ENCODE data around the gene FOXF1.

Gene FOXF1

DNA sequence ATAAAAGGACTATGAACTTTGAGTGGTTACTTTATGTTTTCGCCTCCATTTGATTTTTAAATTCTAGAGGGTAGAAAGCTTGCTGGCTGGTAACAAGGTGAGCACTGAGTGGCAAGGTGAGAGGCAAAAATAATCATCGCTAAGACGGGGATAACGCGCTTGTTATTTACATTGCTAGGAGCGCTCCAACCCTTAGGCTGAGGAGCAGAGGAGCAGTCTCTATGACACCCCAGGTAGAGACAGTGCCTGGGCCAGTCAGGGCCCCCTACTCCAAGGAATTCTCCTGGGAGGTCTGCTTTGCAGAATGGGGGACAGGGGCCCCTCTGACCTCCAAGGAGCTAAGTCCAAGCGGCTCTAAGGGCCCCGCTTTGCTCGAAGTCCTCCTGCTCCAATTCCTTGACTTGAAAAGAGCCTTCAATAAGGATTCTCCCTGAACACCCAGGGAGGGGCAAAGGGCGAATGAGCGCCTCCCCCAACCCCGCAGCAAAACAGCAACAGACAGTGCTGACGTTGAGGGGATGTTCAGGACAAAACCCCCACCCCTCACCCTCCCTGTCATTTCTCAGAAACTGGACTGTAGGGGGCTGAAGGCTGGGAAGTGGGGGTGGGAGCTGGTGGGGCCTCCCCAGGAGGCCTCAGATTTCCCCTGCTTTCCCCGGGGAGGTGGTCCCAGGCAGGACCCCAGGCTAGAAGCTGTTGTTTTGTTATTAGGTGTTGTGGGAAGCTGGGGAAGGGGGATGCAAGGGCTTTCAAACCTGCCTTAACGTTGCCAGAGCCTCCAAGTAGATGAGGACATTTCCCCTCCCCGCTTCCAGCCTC lies 10.2 kb upstream of the FOXF1 start:
- H3K27me3 ChIP-seq, result peaks cover 99% of the 10 kb centered on the region
- TF ChIP-seq, protein P1, sequence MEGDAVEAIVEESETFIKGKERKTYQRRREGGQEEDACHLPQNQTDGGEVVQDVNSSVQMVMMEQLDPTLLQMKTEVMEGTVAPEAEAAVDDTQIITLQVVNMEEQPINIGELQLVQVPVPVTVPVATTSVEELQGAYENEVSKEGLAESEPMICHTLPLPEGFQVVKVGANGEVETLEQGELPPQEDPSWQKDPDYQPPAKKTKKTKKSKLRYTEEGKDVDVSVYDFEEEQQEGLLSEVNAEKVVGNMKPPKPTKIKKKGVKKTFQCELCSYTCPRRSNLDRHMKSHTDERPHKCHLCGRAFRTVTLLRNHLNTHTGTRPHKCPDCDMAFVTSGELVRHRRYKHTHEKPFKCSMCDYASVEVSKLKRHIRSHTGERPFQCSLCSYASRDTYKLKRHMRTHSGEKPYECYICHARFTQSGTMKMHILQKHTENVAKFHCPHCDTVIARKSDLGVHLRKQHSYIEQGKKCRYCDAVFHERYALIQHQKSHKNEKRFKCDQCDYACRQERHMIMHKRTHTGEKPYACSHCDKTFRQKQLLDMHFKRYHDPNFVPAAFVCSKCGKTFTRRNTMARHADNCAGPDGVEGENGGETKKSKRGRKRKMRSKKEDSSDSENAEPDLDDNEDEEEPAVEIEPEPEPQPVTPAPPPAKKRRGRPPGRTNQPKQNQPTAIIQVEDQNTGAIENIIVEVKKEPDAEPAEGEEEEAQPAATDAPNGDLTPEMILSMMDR (IDR thresholded peaks at IDR 0.05; ENCODE audit: low read depth, low read length), result no peak
- H3K9me3 ChIP-seq, result no peaks in the 10 kb centered on the region
- H3K36me3 ChIP-seq, result no peaks in the 10 kb centered on the region
- no peak overlapping the region for H3K4me3 ChIP-seq (ENCODE audit: low read depth, low read length)
- no peaks in the 10 kb centered on the region for H3K4me1 ChIP-seq
- no peak for DNase-seq

DNA sequence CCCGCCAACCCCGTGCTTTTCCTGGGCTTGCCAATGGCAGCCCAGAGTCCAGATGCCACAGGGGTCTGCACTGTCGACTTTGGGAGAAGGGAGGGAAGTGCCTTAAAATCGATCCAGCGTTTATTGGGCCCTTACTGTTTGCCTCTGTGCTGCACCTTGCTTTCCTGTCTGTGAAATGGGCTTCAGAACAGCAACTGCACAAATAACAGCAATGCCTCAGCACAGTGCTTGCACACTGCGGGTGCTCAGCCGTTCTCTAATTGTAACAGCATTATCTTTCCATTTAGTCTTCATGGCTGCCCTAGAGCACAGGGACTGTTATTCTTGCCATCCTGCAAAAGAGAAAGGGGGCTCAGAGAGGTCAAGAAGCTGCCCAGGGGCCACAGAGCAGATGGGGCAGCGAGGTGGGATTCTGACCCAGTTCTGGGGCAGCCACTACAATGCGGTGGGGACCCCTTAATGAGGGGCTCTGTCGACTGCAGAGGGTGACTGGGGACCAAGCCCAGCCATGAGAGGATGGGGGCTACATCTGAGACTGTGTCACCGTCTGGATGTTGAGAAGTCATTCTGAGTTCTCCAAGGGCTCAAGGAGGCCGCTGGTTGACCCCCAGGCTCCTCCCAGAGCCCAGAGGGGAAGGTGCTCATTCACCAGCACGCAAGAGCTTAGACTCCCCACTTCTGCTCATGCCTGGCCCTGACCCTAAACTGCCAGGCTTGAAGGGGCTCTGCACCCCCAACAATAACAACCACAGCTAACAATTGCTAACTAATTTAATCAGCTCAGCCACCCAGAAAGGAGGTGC lies 9.4 kb upstream of the FOXF1 start:
- TF ChIP-seq, protein P1 (IDR thresholded peaks at IDR 0.05; ENCODE audit: low read depth, low read length), result no peak
- Histone ChIP-seq H3K36me3 (no peaks in the 10 kb centered on the region), H3K4me3 (ENCODE audit: low read depth, low read length) (no peak overlapping the region), H3K27me3 (peaks cover 99% of the 10 kb centered on the region), H3K4me1 (no peaks in the 10 kb centered on the region), H3K9me3 (no peaks in the 10 kb centered on the region)
- no peak for DNase-seq

DNA sequence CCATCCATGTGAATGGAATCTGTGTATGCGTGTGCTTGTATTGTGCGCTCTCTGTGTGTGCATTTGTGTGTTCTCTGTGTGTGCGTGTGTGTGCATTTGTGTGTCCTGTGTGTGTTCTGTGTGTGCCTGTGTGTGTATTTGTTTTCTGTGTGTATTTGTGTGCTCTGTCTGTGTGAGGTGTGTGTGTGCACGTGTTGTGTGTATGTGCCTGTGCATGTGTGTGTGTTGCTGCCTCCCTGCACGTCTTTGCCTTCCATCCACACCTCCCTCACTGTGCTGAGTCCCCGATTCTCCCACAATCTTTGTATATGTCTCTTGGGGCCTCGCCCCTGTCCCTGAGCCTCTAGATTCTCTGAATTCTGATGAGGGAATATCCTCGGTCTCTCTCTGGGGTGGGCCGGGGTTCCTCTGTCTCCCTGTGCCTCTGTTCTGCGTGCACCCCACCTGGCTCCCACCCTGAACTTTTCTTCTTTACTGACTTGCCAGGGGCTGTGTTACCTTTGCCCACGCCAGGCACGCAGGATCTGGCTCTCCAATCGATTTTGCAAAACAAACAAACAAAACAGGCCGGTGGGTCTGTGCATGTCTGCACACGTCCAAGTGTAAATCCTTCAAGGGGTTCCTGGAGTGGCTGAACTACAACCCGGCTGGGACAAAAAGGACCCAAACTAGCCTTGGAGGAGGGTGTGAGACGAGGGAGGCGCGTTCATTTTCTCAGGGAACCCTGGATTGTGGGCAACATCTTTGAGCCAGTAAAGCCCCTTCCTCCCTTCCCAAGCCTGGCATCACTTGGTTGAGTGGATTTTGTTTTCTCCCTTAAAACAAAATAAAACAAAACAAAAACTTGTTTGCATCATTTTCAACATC lies 8.1 kb upstream of the FOXF1 start:
- Histone ChIP-seq H3K9me3 (no peaks in the 10 kb centered on the region), H3K4me3 (ENCODE audit: low read depth, low read length) (no peak overlapping the region), H3K36me3 (no peaks in the 10 kb centered on the region), H3K27me3 (peaks cover 99% of the 10 kb centered on the region), H3K4me1 (no peaks in the 10 kb centered on the region)
- TF ChIP-seq, protein P1 (IDR thresholded peaks at IDR 0.05; ENCODE audit: low read depth, low read length), result no peak
- no peak for DNase-seq

DNA sequence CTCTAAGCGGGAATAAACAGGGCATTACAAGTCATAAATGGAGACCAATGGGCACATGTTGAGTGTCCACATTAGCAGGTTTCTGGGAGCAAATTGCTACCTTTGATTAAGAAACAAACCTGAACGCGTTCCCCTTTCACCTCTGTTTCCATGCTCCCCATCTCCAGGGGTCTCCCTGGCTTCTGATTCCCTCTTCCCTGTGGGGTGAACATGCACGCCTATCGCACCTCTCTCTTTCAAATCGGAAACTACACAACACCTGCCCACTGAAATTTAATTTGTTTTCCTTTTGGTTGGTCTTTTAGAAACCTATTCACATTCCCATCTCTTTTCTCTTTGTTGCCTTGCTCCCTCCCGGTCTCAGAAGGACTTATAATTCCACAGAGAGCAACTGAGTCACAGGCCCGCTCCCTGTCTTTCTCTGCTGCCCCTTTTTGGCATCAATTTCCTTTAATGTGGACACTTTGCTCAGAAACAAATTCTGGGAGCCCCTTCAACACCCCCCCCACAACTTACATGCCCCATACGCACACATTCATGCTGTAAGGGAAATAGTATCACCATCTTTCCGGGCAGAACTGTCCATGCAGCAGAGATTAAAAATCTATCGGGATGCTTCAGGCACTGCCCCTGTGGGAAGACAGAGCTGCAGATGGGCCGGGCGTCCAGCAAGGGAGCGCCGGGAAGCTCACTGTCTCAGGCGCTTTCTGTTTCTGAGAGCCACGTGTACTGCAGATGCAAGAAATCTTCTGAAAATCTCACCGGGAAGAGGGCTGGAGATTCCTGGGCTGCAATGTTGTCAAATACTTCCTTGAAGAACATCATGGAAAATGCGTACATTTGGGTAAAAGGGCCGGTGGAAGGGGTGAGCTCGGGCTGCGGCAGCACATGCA lies 7.2 kb upstream of the FOXF1 start:
- Histone ChIP-seq H3K4me3 (ENCODE audit: low read depth, low read length) (no peak overlapping the region), H3K36me3 (no peaks in the 10 kb centered on the region), H3K4me1 (no peaks in the 10 kb centered on the region), H3K9me3 (no peaks in the 10 kb centered on the region), H3K27me3 (peaks cover 100% of the 10 kb centered on the region)
- TF ChIP-seq, protein P1 (IDR thresholded peaks at IDR 0.05; ENCODE audit: low read depth, low read length), result no peak
- no peak for DNase-seq

DNA sequence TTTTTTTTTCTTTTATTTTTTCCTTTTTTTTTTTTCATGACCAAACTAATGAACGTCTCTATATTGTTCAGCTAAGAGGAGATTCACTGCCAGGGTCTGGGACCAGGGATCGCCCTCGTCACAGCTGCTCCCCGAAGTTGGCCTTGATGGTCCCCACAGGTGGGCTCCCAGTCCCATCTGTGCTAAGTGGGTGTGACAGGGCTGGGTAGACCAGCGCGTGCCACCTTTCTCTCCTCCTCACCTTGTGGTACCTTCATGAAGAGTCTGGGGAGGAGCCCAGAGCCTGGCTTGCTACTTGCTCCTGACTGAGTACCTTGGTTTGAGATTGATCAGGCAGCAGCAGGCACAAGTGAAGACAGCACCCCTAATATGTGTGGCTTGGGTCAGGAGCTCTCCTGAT lies 6.5 kb upstream of the FOXF1 start:
- Histone ChIP-seq H3K4me3 (ENCODE audit: low read depth, low read length) (no peak overlapping the region), H3K36me3 (no peaks in the 10 kb centered on the region), H3K27me3 (peaks cover 100% of the 10 kb centered on the region), H3K9me3 (no peaks in the 10 kb centered on the region), H3K4me1 (no peaks in the 10 kb centered on the region)
- no peak for DNase-seq
- TF ChIP-seq, protein P1 (IDR thresholded peaks at IDR 0.05; ENCODE audit: low read depth, low read length), result no peak
